GM19035 (cell line): ENCODE results near the gene PBOV1.

ENCODE experiments used
- ATAC-seq: cut with Tn5 transposase; IDR thresholded peaks from one replicate; pipeline ENCODE4 v1.9.1; 2021; ENCODE audit not compliant: unreplicated experiment

The PBOV1 gene

DNA sequence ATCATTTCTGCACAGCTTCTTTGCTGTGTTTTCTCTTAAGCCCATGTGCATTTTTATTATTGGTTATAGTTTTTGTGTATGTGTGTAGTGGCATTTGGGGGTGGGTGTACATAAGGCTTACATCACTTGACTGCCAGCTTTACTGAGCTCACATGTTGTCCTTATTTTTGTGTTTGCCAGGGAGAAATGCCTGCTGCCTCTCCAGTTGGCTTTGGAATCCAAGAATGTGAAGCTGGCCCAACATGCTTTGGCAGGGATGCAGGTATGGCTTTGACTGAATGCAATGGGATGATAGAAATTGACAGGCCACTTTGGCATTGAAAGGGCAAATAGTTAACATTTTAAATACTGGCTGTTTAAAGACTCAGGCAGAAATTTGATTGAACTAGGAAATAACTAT, 11.4 kb downstream of the PBOV1 start:
- no peak for ATAC-seq

DNA sequence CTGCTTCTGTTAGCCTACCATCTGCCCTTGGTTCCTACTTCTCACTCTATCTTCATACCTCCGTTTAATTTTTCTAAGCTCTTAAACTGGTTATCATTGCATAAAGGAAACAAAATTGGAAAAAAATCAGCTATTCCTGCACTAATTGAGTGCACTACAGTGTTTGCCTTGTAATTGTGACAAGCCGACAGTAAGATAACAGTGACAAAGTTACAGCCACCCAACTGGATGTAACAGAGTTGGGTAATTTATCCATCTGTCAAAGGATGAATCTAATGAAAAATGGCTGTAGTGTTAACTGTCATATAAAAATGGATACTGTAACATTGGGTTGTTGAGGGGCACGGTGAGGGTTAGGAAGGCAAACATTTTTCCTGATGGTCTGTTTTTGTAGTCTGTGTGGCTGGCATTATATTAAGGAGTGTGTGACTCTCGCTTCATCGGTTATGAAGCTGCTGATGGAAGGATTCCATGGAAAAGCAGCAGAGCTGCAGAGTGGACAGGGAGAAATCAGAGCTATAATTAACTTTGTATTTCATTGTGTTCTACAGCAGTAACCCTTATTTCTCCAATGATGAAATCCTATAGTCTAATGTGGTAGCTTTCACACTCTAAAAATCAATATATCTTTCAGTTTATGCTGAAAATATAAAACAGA, 12.7 kb downstream of the PBOV1 start:
- no peak for ATAC-seq

DNA sequence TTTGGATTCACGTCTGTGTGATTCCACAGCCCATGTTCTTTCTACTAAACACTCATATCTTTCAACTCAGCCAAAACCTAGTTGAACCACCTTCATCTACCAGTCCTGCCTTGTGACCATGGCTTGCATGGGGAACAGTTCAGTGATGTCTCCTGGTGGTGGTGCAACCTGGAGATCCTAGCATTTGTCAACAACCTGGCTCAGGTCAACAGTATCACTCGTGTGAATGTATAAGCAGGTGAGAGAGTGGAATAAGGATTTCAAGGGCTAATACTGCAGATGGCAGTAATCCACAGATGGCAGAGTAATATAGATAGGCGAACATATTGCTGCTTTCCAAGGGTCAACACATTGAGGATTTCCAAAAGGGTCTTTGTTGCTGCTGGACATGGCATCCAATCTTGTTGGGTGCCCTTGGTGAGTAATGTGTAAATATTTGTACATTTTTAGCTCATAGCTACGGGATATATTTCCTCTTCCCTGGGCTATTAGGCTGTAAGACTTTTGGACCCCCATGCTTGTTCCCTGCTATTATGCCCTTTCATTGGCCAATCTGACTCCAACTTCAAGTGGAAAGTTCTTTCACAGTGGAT, 13.4 kb downstream of the PBOV1 start:
- no peak for ATAC-seq

DNA sequence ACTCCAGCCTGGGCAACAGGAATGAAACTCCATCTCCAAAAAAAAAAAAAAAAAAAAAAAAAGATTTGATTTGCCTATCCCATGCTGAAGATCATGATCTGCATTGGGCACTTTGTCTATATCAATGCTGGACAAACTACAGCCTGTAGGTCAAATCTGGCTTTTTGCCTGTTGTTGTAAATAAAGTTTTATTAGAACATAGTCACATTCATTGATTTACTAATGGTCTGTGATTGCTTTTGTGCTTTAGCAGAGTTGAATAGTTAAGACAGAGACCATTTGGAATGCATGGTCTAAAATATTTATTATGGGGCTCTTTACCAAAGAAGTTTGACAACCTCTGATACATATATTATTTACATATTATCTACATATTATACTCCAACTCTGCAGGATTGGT, 14.0 kb downstream of the PBOV1 start:
- no peak for ATAC-seq

DNA sequence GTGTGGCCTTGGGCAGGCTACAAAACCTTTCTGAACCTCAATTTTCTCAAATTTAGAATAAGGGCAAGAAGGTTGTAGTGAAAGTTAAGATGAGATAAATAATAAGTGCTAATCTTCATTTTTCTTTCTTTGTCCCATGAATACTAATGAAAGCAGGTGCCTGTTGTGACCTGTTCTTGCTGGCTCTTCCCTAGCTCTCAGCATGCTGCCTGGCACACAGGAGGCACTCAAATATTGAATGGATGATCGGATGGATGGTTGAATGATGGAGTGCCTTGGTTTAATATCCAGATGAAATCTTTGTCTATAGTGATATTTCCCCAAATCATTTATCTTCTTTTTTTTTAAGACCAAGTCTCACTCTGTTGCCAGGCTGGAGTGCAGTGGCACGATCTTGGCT, 15.0 kb downstream of the PBOV1 start:
- no peak for ATAC-seq

DNA sequence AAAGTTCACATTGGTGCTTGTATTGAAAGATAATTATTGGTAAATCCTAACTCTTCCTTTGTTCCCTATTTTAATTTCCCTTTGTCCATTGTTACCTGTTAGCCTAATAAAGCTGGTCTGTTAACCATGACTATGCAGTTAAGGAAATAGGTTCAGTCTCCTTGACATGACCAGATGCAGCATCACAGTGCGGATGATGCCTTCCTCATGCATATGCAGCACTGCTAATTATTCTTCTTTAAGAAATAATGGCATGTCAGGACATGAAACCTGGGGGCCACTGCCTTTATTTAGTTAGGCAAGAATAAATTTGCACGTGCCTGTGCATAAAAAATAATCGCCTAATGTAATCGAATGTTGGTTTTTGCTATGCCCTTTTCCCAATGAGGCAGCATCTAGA, 16.5 kb downstream of the PBOV1 start:
- ATAC-seq, result no peak

DNA sequence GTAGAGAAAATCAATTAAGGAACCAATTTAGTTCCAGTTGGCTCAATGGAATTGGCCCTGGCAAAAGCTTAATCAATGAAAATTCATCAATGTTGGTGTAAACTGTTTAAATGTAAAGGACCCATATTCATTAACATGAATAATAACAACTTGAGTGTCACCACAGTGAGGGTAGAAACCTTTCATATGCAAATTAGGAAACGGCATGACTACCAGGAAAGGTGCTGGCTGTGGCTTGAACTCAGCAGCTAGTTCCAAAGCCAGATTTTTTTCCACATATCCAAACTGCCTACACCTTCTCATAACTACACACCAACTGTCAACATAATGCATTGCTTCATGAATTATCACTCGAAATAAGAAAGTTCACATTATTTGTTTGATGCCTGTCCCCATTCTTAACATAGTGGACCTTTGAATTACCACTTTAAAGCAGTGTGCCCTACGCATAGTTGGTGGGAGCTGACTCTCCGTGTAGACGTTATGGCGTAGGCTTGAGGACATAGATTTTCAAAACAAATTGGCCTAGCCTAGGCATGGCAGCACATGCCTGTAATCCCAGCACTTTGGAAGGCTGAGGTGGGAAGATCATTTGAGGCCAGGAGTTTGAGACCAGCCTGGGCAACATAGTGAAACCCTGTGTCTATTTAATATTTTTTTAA, 19.7 kb downstream of the PBOV1 start:
- no peak for ATAC-seq

DNA sequence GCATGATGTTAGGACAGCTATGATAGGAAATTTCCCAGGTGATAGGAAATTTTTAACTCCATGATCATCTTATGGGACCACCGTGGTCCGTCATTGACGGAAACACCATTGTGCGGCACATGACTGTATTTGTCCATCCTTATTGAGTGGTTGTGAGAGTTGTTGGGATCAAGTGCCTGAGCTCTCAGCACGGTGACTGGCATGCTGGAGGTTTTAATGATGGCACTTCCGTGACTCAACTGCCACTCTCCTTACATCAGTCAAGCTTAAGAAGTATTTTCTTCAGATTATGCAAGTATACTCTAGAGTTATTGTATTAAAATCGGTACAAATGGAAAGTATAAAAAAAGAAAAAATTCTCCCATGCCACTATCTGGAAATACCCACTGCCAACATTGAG, 20.7 kb downstream of the PBOV1 start:
- no peak for ATAC-seq

DNA sequence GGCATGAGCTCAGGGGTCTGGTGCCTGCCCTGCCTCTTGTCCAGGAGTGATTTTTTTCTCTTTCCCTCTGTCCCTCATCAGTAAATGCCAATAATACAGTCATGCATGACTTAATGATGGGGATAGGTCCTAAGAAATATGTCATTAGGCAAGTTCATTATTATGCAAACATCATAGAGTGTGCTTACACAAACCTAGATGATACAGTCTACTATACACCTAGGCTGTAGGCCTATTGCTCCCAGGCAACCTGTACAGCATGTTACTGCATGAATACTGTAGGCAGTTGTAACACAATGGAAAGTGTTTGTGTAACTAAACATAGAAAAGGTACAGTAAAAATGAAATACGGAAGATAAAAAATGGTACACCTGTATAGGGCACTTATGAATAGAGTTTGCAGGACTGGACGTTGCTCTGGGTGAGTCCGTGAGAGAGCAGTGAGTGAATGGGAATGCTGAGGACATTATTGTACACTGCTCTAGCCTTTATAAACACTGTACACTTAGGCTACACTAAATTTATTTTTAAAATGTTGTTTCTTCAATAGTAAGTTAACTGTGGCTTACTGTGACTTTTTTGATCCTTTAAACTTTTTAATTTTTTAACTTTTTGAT, 22.1 kb downstream of the PBOV1 start:
- ATAC-seq, result no peak

DNA sequence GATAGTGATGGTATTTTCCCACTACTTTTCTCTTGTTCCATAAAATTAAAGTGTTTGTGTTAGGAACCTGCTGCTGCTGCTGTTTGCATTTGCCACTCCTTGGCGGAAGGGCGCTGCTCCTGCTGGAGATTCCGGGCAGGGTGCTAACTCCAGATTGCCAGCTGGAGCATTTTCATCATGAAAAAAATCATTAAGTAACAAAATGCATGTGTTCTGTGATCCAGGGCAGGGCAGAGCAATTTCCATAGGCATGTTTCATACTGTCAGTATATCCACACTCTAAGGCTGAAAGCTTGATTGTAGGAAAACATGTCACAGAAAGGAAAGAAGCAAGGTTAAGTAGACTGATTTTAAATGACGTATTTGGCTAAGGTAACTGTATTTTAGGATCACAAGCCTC, 24.0 kb downstream of the PBOV1 start:
- no peak for ATAC-seq

DNA sequence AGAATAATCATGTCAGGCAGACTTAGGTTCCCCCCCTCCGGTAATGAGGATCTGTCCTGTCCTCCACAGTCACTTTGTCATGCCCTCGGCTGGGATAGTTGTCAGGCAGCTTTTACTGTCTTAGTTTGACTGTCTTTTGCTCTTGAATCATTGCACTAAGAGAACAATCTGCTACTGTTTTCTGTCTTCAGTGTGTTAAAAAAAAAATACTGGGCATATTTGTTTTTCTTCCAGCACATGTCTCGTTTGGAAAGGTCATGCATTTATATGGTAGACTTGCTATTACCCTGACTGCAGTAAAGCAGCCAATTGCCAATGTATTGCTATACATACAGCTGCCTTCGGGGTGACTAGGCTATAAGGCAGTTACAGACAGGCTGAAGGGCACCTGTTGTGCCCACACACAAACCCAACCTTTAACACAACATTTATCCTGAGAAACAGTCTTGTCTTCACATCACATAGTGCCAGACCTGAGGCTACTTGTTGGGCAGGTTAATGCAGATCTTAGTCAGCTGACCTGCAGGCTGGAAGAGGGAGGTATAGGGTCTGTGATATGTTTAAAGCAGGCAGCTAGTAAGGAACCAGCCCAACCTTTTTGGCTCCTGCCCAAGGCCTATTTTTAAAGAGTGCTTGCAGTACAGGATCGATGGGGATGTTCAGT, 29.9 kb downstream of the PBOV1 start:
- no peak for ATAC-seq

DNA sequence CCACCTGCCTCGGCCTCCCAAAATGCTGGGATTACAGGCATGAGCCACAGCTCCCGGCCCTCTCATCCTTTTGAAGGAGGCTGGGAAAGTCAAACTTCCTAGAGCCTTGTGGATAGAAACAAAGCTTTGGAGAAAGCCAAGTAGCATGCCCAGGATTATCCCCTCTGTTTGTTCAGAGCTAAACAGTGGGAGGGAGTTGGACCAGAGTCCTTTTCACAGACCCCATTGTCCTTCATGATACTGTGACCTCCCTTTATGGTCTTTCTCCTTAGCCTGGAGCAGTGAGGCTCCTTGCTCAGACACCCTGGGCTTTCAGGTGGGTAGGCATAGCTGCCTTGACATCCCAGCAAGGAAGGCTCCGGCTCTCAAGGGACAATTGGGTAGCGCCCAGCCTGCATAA, 31.1 kb downstream of the PBOV1 start:
- no peak for ATAC-seq

DNA sequence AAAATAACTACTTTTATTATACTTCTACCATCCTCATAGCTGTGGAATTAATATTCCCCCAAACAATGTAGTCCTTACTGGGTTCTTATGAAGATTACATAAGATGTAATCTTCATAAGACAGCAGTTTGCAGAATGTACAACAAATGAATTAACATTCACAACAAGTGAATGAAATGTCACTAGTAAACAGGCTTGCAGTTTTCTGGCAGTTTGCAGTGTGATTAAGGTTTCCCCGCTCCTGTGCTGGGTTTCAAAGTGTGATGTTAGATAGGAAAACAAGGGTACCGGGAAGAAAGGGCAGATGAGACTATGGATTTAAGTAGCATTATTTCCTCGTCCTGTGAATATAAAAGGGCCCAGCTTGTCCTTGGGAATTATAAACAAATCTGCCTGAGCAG, 34.1 kb downstream of the PBOV1 start:
- ATAC-seq, result no peak

DNA sequence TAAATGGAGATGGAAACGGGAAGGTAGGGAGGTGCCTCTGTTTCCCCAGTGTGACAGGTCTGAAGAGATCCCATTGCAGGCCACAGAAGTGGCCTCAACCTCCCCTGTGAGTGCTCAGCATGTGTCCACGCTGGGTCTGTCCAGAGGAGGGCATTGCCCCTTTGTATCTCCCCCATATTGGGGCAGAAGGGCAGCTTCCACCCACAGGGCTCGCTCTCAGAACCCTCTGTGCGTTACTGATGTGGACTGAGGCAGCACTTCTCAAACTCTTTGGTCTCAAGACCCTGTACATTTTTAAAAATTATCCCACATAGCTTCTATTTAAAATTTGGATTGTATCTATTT, 34.5 kb downstream of the PBOV1 start:
- ATAC-seq, result no peak

DNA sequence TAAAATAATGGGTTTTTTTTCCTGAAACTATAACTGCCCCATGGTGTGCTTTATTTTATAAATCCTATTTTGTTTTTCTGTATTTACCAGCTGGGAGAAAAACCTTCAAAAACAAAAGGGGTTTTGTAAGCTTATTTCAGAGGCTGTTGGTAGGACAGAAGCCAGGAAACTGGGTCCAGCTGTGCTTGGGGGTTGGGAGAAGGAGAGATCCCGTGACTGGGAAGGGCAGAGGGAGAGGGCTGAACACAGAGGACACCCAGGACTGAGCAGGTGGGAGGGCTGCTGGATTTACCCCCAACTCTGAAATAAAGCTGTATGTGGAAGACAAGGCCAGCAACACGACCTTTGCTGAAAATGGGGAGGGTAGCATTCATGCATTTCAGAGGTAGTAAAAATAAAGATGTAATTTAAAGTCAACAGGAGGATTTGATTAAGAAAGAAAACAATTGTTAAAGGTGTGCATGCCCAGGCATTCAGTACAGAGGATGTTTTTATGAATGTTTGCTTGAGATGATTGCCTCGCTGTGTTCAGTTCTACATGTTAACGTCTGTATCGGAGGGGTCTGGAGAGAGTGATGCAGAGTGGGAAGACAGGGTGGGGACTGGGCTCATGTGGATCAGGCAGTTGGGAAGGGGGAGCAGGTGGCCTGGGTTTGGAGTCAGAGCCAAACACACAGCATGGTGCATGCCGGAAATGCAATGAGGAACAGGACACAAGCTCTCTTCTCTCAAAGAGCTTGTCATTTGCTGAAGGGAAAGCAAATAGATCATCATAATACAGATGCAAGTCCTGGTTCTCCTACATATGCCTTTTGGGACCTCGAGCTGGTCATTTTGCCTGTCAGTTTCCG, 35.1 kb downstream of the PBOV1 start:
- ATAC-seq, result no peak

DNA sequence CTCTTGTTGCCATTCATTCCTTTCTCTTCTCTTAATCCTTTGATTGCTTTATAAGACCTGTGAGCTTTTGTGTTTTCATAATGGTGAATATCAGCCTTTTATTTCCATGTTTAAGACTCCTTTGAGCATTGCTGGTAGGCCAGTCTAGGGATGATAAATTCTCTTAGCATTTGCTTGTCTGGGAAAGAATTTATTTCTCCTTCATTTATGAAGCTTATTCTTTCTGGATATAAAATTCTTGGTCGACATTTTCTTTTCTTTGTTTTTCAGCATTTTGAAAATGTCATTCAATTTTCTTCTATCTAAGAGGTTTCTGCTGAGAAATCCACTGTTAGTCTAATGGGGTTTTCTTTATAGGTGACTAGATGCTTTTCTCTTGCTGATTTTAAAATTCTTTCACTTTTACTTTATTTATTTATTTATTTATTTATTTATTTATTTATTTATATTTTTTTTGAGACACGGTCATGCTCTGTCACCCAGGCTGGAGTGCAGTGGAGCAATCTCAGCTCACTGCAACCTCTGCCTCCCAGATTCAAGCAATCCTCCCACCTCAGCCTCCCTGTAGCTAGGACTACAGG, 41.5 kb downstream of the PBOV1 start:
- no peak for ATAC-seq

DNA sequence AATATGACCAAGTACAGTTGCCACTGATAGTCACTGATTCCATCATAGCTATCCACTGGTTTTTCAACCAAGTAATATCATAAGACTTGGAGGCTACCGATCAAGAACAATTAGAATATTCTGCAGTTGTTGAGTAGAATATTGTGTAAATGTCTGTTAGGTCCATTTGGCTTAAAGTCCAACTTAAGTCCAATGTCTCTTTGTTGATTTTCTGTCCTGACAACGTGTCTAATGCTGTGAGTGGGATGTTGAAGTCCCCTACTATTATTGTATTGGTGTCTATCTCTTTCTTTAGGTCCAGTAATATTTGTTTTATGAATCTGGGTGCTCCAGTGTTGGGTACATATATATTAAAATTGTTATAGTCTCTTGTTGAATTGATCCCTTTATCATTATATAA, 42.7 kb downstream of the PBOV1 start:
- ATAC-seq, result no peak
